MM.1S (cell line): ENCODE data around the gene NR6A1.

Experiments
- CTCF ChIP-seq: fragments of 300-600 bp; sonication (generic); IDR thresholded peaks from 2 replicates; pipeline ENCODE4 v1.5.1; 2016; ENCODE audit warnings: antibody characterized with exemption, low read length, mixed read lengths
- EZH2 ChIP-seq: fragments of 300-600 bp; sonication (generic); optimal IDR thresholded peaks from 2 replicates; pipeline ENCODE3; 2017; ENCODE audit warnings: low read depth, mild to moderate bottlenecking, antibody characterized with exemption, low read length, mixed read lengths
- EZH2phosphoT487 ChIP-seq: fragments of 300-600 bp; sonication (generic); IDR thresholded peaks from 2 replicates; pipeline ENCODE4 v1.6.1; 2018; ENCODE audit warnings: antibody characterized with exemption, low read length

GRCh38 chr9:124654431-124654830, 116.7 kb downstream of the NR6A1 start:
- no peak for TF ChIP-seq EZH2
- no peak for TF ChIP-seq CTCF
- no peak for TF ChIP-seq EZH2phosphoT487
